Astrocyte (in vitro differentiated cells and primary cell): Measurements from ENCODE around the gene LPGAT1. TPM values are rescaled to one million over a fixed set of nuclear protein-coding genes. Genes with fewer than 3 reads are reported as not detected.

Experiments used
- DNase-seq: peaks from one replicate; pipeline ENCODE4 v3.0.0-alpha.2; 2010; ENCODE audit warnings: low read depth
- FAIRE-seq: peaks from 2 replicates; lab custom pipeline; 2011; peaks lifted over from hg19 to GRCh38; lab: Jason Lieb, UNC
- H2AFZ ChIP-seq: 2 replicates; pipeline ENCODE4 v1.6.0; 2012; ENCODE audit warnings: low read depth, low read length, inconsistent platforms
- H3K27ac ChIP-seq: 2 replicates; pipeline ENCODE4 v1.5.1; 2011; ENCODE audit warnings: low read depth, low read length, inconsistent platforms
- H3K27me3 ChIP-seq: 2 replicates; pipeline ENCODE4 v1.6.0; 2011; ENCODE audit warnings: low read length, inconsistent platforms; ENCODE audit not compliant: insufficient read depth
- H3K36me3 ChIP-seq: 2 replicates; pipeline ENCODE4 v1.5.1; 2011; ENCODE audit warnings: low read length, inconsistent platforms; ENCODE audit not compliant: insufficient read depth
- H3K4me1 ChIP-seq: 2 replicates; pipeline ENCODE4 v1.5.1; 2011; ENCODE audit warnings: low read length, inconsistent platforms; ENCODE audit not compliant: insufficient read depth
- H3K4me2 ChIP-seq: 2 replicates; pipeline ENCODE4 v1.6.0; 2012; ENCODE audit warnings: low read length, inconsistent platforms
- H3K4me3 ChIP-seq: 2 replicates; pipeline ENCODE4 v1.5.1; 2011; ENCODE audit warnings: low read depth, mild to moderate bottlenecking, low read length, inconsistent platforms; ENCODE audit not compliant: insufficient read depth
- H3K79me2 ChIP-seq: 2 replicates; pipeline ENCODE4 v1.6.0; 2012; ENCODE audit warnings: mild to moderate bottlenecking, low read length, inconsistent platforms; ENCODE audit not compliant: insufficient read depth
- H3K9ac ChIP-seq: 2 replicates; pipeline ENCODE4 v1.6.0; 2012; ENCODE audit warnings: mild to moderate bottlenecking, low read length, inconsistent platforms
- H3K9me3 ChIP-seq: 2 replicates; pipeline ENCODE4 v1.5.1; 2012; ENCODE audit warnings: low read depth, mild to moderate bottlenecking, low read length, inconsistent platforms; ENCODE audit not compliant: insufficient read depth
- H4K20me1 ChIP-seq: 2 replicates; pipeline ENCODE4 v1.6.0; 2012; ENCODE audit warnings: low read length, inconsistent platforms; ENCODE audit not compliant: insufficient read depth
- H3K27ac Mint-ChIP-seq: one replicate; pipeline ENCODE4 v1.8.0; 2021; ENCODE audit warnings: mild to moderate bottlenecking, mixed read lengths; ENCODE audit not compliant: unreplicated experiment
- H3K27me3 Mint-ChIP-seq: one replicate; pipeline ENCODE4 v1.8.0; 2021; ENCODE audit warnings: low read depth, mixed read lengths; ENCODE audit not compliant: unreplicated experiment
- H3K36me3 Mint-ChIP-seq: one replicate; pipeline ENCODE4 v1.8.0; 2021; ENCODE audit warnings: low read depth, mixed read lengths; ENCODE audit not compliant: unreplicated experiment
- H3K4me1 Mint-ChIP-seq: one replicate; pipeline ENCODE4 v1.8.0; 2021; ENCODE audit warnings: low read depth, mixed read lengths; ENCODE audit not compliant: unreplicated experiment
- H3K4me3 Mint-ChIP-seq: one replicate; pipeline ENCODE4 v1.8.0; 2021; ENCODE audit warnings: mild to moderate bottlenecking, moderate library complexity, mixed read lengths; ENCODE audit not compliant: unreplicated experiment
- H3K9me3 Mint-ChIP-seq: one replicate; pipeline ENCODE4 v1.8.0; 2021; ENCODE audit warnings: mild to moderate bottlenecking, mixed read lengths; ENCODE audit not compliant: unreplicated experiment
- EZH2 ChIP-seq: IDR thresholded peaks from 2 replicates; pipeline ENCODE4 v1.6.1; 2012; ENCODE audit warnings: mild to moderate bottlenecking, low read length, inconsistent platforms; ENCODE audit not compliant: insufficient read depth
- total RNA-seq: library from RNA; stranded (reverse); gene quantifications from 2 replicates; pipeline ENCODE4 v1.2.1, GENCODE V29; 2021
- TF ChIP-seq, protein P1 (sequence below): IDR thresholded peaks from 2 replicates; pipeline ENCODE4 v1.5.1; 2011; ENCODE audit warnings: low read depth, mild to moderate bottlenecking, inconsistent platforms, low read length, moderate library complexity; ENCODE audit not compliant: insufficient read depth

Gene LPGAT1
- total RNA-seq, 1 donor from 2014 or later: 36.7 TPM

- Histone ChIP-seq H3K79me2 (no peaks in the 10 kb centered on the region), H3K27me3 (peaks cover 8% of the 10 kb centered on the region), H4K20me1 (no peaks in the 10 kb centered on the region), H3K4me3 (no peak overlapping the region), H3K4me1 (no peaks in the 10 kb centered on the region), H3K9ac (no peak overlapping the region), H3K36me3 (no peaks in the 10 kb centered on the region), H3K27ac (no peak overlapping the region), H2AFZ (no peak overlapping the region), H3K9me3 (no peaks in the 10 kb centered on the region), H3K4me2 (no peak overlapping the region)
- Mint-ChIP-seq H3K27ac (no peak overlapping the region), H3K36me3 (no peaks in the 10 kb centered on the region), H3K4me3 (no peak overlapping the region), H3K27me3 (peaks cover 19% of the 10 kb centered on the region), H3K4me1 (no peaks in the 10 kb centered on the region), H3K9me3 (peaks cover 1% of the 10 kb centered on the region)
- TF ChIP-seq EZH2: no peak
- TF ChIP-seq, protein P1, sequence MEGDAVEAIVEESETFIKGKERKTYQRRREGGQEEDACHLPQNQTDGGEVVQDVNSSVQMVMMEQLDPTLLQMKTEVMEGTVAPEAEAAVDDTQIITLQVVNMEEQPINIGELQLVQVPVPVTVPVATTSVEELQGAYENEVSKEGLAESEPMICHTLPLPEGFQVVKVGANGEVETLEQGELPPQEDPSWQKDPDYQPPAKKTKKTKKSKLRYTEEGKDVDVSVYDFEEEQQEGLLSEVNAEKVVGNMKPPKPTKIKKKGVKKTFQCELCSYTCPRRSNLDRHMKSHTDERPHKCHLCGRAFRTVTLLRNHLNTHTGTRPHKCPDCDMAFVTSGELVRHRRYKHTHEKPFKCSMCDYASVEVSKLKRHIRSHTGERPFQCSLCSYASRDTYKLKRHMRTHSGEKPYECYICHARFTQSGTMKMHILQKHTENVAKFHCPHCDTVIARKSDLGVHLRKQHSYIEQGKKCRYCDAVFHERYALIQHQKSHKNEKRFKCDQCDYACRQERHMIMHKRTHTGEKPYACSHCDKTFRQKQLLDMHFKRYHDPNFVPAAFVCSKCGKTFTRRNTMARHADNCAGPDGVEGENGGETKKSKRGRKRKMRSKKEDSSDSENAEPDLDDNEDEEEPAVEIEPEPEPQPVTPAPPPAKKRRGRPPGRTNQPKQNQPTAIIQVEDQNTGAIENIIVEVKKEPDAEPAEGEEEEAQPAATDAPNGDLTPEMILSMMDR: no peak
- DNase-seq (peak; percentile 18), FAIRE-seq (no peak)
Observed at GRCh38 chr1:211705467-211706091, 125.0 kb downstream of the LPGAT1 start.

DNA sequence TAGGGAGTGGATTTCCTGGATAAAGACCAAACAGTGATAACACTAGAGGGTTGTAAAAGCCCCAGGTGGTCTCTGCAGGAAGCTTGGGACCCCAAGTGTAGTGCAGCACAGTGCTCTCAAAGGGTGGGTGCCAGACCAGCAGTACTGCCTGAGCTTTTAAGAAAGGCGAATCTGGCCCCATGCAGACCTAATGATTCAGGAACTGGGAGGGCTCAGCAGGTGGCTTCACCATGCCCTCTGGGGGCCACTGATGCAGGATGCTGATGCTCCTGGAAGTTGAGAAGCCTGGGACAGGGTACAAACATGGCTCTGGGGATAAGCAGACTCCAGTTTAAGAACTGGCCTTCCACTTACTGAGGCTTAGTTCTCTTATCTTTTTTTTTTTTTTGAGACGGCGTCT is 126.0 kb downstream of the LPGAT1 start:
- TF ChIP-seq, protein P1: no peak
- no peak for TF ChIP-seq EZH2
- Mint-ChIP-seq H3K27me3 (peaks cover 28% of the 10 kb centered on the region), H3K4me1 (no peaks in the 10 kb centered on the region), H3K36me3 (no peaks in the 10 kb centered on the region), H3K9me3 (no peaks in the 10 kb centered on the region), H3K27ac (no peak overlapping the region), H3K4me3 (no peak overlapping the region)
- no peak overlapping the region for H3K4me2 ChIP-seq
- no peak overlapping the region for H2AFZ ChIP-seq
- H3K36me3 ChIP-seq: no peaks in the 10 kb centered on the region
- H3K4me1 ChIP-seq: no peaks in the 10 kb centered on the region
- H3K27me3 ChIP-seq: peaks cover 8% of the 10 kb centered on the region
- H3K4me3 ChIP-seq: no peak overlapping the region
- no peaks in the 10 kb centered on the region for H4K20me1 ChIP-seq
- no peaks in the 10 kb centered on the region for H3K9me3 ChIP-seq
- DNase-seq: no peak
- no peaks in the 10 kb centered on the region for H3K79me2 ChIP-seq
- no peak overlapping the region for H3K27ac ChIP-seq
- FAIRE-seq: no peak
- H3K9ac ChIP-seq: no peak overlapping the region

- Mint-ChIP-seq H3K36me3 (no peaks in the 10 kb centered on the region), H3K4me3 (no peak overlapping the region), H3K9me3 (no peaks in the 10 kb centered on the region), H3K4me1 (no peaks in the 10 kb centered on the region), H3K27me3 (peaks cover 32% of the 10 kb centered on the region), H3K27ac (no peak overlapping the region)
- DNase-seq (no peak), FAIRE-seq (no peak)
- no peaks in the 10 kb centered on the region for H3K4me1 ChIP-seq
- H3K36me3 ChIP-seq: no peaks in the 10 kb centered on the region
- H3K4me3 ChIP-seq: no peak overlapping the region
- TF ChIP-seq, protein P1: no peak
- no peak for TF ChIP-seq EZH2
- no peak overlapping the region for H2AFZ ChIP-seq
- no peak overlapping the region for H3K9ac ChIP-seq
- no peaks in the 10 kb centered on the region for H4K20me1 ChIP-seq
- no peaks in the 10 kb centered on the region for H3K9me3 ChIP-seq
- H3K79me2 ChIP-seq: no peaks in the 10 kb centered on the region
- H3K27ac ChIP-seq: no peak overlapping the region
- H3K4me2 ChIP-seq: no peak overlapping the region
- peaks cover 8% of the 10 kb centered on the region for H3K27me3 ChIP-seq
Observed at GRCh38 chr1:211703812-211704537, 126.6 kb downstream of the LPGAT1 start.
